Osteoblast (primary cell): ENCODE data around the gene GRID1. TPM values are rescaled to one million over a fixed set of nuclear protein-coding genes. Genes with fewer than 3 reads are reported as not detected.
"Not testable (repeated sequence)": the region's sequence is repeated elsewhere in the genome, so short reads cannot be mapped to it uniquely, and the experiment has no call there.

Source experiments
- DNase-seq: peaks from one replicate; pipeline ENCODE4 v3.0.0; 2011; ENCODE audit warnings: low spot score, mixed read lengths; ENCODE audit not compliant: insufficient read length; ENCODE audit errors: missing footprints
- H2AFZ ChIP-seq: 2 replicates; pipeline ENCODE4 v1.6.0; 2011; ENCODE audit warnings: mild to moderate bottlenecking, low read length
- H3K27ac ChIP-seq: 2 replicates; pipeline ENCODE4 v1.5.1; 2011; ENCODE audit warnings: mild to moderate bottlenecking, low read depth, low read length, moderate library complexity
- H3K27me3 ChIP-seq: 2 replicates; pipeline ENCODE4 v1.6.0; 2012; ENCODE audit warnings: mild to moderate bottlenecking, control low read depth, inconsistent platforms, low read length, moderate library complexity; ENCODE audit not compliant: insufficient read depth
- H3K36me3 ChIP-seq: 2 replicates; pipeline ENCODE4 v1.5.1; 2011; ENCODE audit warnings: mild to moderate bottlenecking, low read length, control low read depth, moderate library complexity; ENCODE audit not compliant: insufficient read depth
- H3K4me1 ChIP-seq: 2 replicates; pipeline ENCODE4 v1.5.1; 2011; ENCODE audit warnings: mild to moderate bottlenecking, low read length, control low read depth, moderate library complexity; ENCODE audit not compliant: insufficient read depth
- H3K4me2 ChIP-seq: 2 replicates; pipeline ENCODE4 v1.6.0; 2011; ENCODE audit warnings: mild to moderate bottlenecking, low read length; ENCODE audit not compliant: insufficient read depth
- H3K4me3 ChIP-seq: fragments of 200-600 bp; sonication (generic); 3 replicates; pipeline ENCODE4 v1.5.1; 2012; ENCODE audit warnings: mild to moderate bottlenecking, low read length, inconsistent platforms; ENCODE audit not compliant: insufficient read depth
- H3K79me2 ChIP-seq: 2 replicates; pipeline ENCODE4 v1.6.0; 2012; ENCODE audit warnings: mild to moderate bottlenecking, low read length, control low read depth, inconsistent platforms; ENCODE audit not compliant: insufficient read depth
- H3K9me3 ChIP-seq: 2 replicates; pipeline ENCODE4 v1.5.1; 2011; ENCODE audit warnings: low read depth, low read length, control low read depth
- H4K20me1 ChIP-seq: 2 replicates; pipeline ENCODE4 v1.6.0; 2012; ENCODE audit warnings: mild to moderate bottlenecking, low read length, control low read depth; ENCODE audit not compliant: insufficient read depth
- CTCF ChIP-seq: IDR thresholded peaks from 2 replicates; pipeline ENCODE4 v1.5.1; 2011; ENCODE audit warnings: mild to moderate bottlenecking, low read depth, low read length, moderate library complexity; ENCODE audit errors: extremely low read depth
- total RNA-seq: library from RNA; depleted of rRNA; stranded (reverse); fragments of >200 nt; gene quantifications from 2 replicates; pipeline ENCODE4 v1.2.3, GENCODE V29; 2012

The GRID1 gene
- total RNA-seq, 1 donor = not detected

GRCh38 chr10:86036544-86036831, 330.1 kb downstream of the GRID1 start:
- TF ChIP-seq CTCF = no peak
- Histone ChIP-seq H2AFZ (no peak overlapping the region), H3K4me1 (no peaks in the 10 kb centered on the region), H3K27ac (no peak overlapping the region), H3K36me3 (no peaks in the 10 kb centered on the region), H3K79me2 (no peaks in the 10 kb centered on the region), H3K27me3 (no peaks in the 10 kb centered on the region), H4K20me1 (no peaks in the 10 kb centered on the region), H3K4me3 (no peak overlapping the region), H3K9me3 (no peaks in the 10 kb centered on the region), H3K4me2 (no peak overlapping the region)
- DNase-seq = no peak

- TF ChIP-seq CTCF = no peak
- no peak overlapping the region for H3K4me3 ChIP-seq
- no peaks in the 10 kb centered on the region for H3K4me1 ChIP-seq
- H3K27me3 ChIP-seq = no peaks in the 10 kb centered on the region
- no peaks in the 10 kb centered on the region for H3K79me2 ChIP-seq
- H3K27ac ChIP-seq = no peak overlapping the region
- no peak overlapping the region for H2AFZ ChIP-seq
- H4K20me1 ChIP-seq = no peaks in the 10 kb centered on the region
- no peak overlapping the region for H3K4me2 ChIP-seq
- DNase-seq = no peak
- no peaks in the 10 kb centered on the region for H3K36me3 ChIP-seq
- H3K9me3 ChIP-seq = no peaks in the 10 kb centered on the region
These were observed 330.6 kb downstream of the GRID1 start for GRCh38 chr10:86035791-86036543.

- no peaks in the 10 kb centered on the region for H3K9me3 ChIP-seq
- no peak overlapping the region for H3K4me2 ChIP-seq
These were observed 331.9 kb downstream of the GRID1 start for GRCh38 chr10:86034710-86035109.

GRCh38 chr10:86033581-86033980, 333.0 kb downstream of the GRID1 start:
- Histone ChIP-seq H2AFZ (no peak overlapping the region), H3K4me1 (no peaks in the 10 kb centered on the region), H3K4me3 (no peak overlapping the region), H3K27me3 (no peaks in the 10 kb centered on the region), H3K36me3 (no peaks in the 10 kb centered on the region), H3K79me2 (no peaks in the 10 kb centered on the region), H3K9me3 (no peaks in the 10 kb centered on the region), H3K4me2 (no peak overlapping the region), H3K27ac (no peak overlapping the region), H4K20me1 (no peaks in the 10 kb centered on the region)
- TF ChIP-seq CTCF = no peak
- no peak for DNase-seq

More at GRCh38 chr10:86034710-86035109, 331.9 kb downstream of the GRID1 start:
- no peaks in the 10 kb centered on the region for H3K36me3 ChIP-seq
- no peak overlapping the region for H3K4me3 ChIP-seq
- H3K27ac ChIP-seq = no peak overlapping the region
- no peak for TF ChIP-seq CTCF
- no peaks in the 10 kb centered on the region for H3K27me3 ChIP-seq
- H3K4me1 ChIP-seq = no peaks in the 10 kb centered on the region
- H2AFZ ChIP-seq = no peak overlapping the region
- H4K20me1 ChIP-seq = no peaks in the 10 kb centered on the region
- no peak for DNase-seq
- no peaks in the 10 kb centered on the region for H3K79me2 ChIP-seq

GRCh38 chr10:86032087-86032486, 334.5 kb downstream of the GRID1 start:
- H3K4me1 ChIP-seq, H2AFZ ChIP-seq, H3K36me3 ChIP-seq, H3K27ac ChIP-seq, DNase-seq, H3K79me2 ChIP-seq, H4K20me1 ChIP-seq, H3K9me3 ChIP-seq, H3K4me2 ChIP-seq, H3K27me3 ChIP-seq, H3K4me3 ChIP-seq: not testable (repeated sequence)
